Fibroblast of lung (primary cell): ENCODE measurements around the gene SPIN3.
"Not testable (repeated sequence)": the region's sequence is repeated elsewhere in the genome, so short reads cannot be mapped to it uniquely, and the experiment has no call there.

ENCODE experiments used
- EZH2 ChIP-seq: IDR thresholded peaks from 2 replicates; pipeline ENCODE4 v1.5.1; 2012; ENCODE audit warnings: low read length, control low read depth, mild to moderate bottlenecking; ENCODE audit errors: missing control alignments
- TF ChIP-seq, protein P1 (sequence below), 2 donors: IDR thresholded peaks in 1 of 2; conservative IDR thresholded peaks in 1 of 2; 1 replicate in 1 of 2; 2 replicates in 1 of 2; pipeline ENCODE4 v1.5.1; 2011 to 2012; ENCODE audit warnings: low read length in 2 of 2, control low read depth in 1 of 2, inconsistent platforms in 1 of 2, low read depth in 1 of 2, mild to moderate bottlenecking in 1 of 2

GRCh38 chrX:56946201-56946600, 49.1 kb downstream of the SPIN3 start:
- TF ChIP-seq, protein P1, sequence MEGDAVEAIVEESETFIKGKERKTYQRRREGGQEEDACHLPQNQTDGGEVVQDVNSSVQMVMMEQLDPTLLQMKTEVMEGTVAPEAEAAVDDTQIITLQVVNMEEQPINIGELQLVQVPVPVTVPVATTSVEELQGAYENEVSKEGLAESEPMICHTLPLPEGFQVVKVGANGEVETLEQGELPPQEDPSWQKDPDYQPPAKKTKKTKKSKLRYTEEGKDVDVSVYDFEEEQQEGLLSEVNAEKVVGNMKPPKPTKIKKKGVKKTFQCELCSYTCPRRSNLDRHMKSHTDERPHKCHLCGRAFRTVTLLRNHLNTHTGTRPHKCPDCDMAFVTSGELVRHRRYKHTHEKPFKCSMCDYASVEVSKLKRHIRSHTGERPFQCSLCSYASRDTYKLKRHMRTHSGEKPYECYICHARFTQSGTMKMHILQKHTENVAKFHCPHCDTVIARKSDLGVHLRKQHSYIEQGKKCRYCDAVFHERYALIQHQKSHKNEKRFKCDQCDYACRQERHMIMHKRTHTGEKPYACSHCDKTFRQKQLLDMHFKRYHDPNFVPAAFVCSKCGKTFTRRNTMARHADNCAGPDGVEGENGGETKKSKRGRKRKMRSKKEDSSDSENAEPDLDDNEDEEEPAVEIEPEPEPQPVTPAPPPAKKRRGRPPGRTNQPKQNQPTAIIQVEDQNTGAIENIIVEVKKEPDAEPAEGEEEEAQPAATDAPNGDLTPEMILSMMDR (conservative IDR thresholded peaks at IDR 0.05 in 1 of 2, IDR thresholded peaks at IDR 0.05 in 1 of 2; ENCODE audit: low read depth in 1 of 2, low read length in 2 of 2): not testable (repeated sequence)
- TF ChIP-seq EZH2: not testable (repeated sequence)
